ENCODE measurements around the gene GAK. TPM values are rescaled to one million over a fixed set of nuclear protein-coding genes. Genes with fewer than 3 reads are reported as not detected.
A peak's percentile ranks its signal among the peaks of the same experiment; 100 is the strongest.

The GAK gene
- total RNA-seq, 6 experiments from 2014 or later, result 53.2 to 85.0 (median 64.5) TPM

- WGBS (ENCODE audit: insufficient coverage, low coverage, low lambda C conversion rate, missing lambda C conversion rate), result 4% methylated on average over 7 of the region's 11 CpGs
- Histone ChIP-seq H3K27ac (peak overlapping the region in 2 of 3 donors; percentile 87), H3K9me3 (no peaks in the 10 kb centered on the region), H3K36me3 (no peaks in the 10 kb centered on the region), H3K4me1 (peaks cover 0 to 28% (median 9%) of the 10 kb centered on the region in 4 donors), H3K4me3 (peak overlapping the region; percentile 96 to 100 (median 98)), H3K27me3 (no peaks in the 10 kb centered on the region)
- DNase-seq, result peak in 1 of 3 donors; percentile 45
- ATAC-seq, result peak; percentile 2 to 40 (median 22)
- TF ChIP-seq, protein P1, sequence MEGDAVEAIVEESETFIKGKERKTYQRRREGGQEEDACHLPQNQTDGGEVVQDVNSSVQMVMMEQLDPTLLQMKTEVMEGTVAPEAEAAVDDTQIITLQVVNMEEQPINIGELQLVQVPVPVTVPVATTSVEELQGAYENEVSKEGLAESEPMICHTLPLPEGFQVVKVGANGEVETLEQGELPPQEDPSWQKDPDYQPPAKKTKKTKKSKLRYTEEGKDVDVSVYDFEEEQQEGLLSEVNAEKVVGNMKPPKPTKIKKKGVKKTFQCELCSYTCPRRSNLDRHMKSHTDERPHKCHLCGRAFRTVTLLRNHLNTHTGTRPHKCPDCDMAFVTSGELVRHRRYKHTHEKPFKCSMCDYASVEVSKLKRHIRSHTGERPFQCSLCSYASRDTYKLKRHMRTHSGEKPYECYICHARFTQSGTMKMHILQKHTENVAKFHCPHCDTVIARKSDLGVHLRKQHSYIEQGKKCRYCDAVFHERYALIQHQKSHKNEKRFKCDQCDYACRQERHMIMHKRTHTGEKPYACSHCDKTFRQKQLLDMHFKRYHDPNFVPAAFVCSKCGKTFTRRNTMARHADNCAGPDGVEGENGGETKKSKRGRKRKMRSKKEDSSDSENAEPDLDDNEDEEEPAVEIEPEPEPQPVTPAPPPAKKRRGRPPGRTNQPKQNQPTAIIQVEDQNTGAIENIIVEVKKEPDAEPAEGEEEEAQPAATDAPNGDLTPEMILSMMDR (IDR thresholded peaks at IDR 0.05), result no peak
- TF ChIP-seq POLR2A (IDR thresholded peaks at IDR 0.05), result no peak
- intact Hi-C loops (cut with DNase I), result loop anchor here in 1 of 2 donors (5.0 kb wide), 1 partner anchor 40 kb away; the partner anchor contains the start of gene DGKQ
Observed at GRCh38 chr4:932713-933070, 576 bp upstream of the GAK start.

DNA sequence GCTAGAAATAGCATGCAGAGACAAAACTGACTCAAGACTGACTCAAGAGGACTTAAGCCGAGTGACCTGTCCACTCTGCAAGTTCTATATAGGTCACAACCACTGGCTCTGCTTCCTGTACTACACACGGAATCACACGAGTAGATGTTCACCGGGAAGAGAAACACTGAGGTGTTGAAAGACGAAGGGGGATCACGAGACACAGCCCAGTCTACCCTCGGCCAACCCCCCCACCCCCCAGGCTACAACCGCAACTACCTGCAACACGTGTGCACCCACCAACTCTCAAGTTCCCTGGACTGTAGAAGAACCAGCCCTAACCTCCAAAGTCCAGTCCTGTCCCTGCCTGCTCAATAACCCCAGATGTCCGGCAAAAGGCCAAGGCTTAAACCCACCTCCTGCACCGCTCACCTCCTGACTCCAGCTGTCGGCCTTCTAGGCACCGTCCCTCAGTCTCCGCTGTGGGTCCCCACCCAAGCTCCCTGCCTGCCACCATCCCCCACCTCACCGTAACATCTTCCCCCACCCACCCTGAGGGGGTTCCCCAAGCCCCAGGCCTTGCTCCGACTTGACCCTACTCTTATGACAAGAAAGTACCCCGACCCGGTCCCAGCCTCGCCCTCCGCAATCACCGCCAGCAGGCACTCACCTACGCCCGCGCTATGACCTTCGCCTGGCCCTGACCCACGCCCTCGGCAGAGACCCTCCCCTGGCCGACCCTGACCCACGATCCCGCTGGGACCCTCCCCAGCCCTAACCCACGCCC is 739 bp downstream of the GAK start:
- peak in 2 of 3 donors; percentile 39 to 58 for DNase-seq
- no peaks in the 10 kb centered on the region for H3K9me3 ChIP-seq
- H3K36me3 ChIP-seq, result no peaks in the 10 kb centered on the region
- peak; percentile 19 to 31 (median 26) for ATAC-seq
- H3K27ac ChIP-seq, result peak overlapping the region; percentile 63 to 87 (median 87)
- H3K4me3 ChIP-seq, result peak overlapping the region; percentile 96 to 100 (median 98)
- WGBS (ENCODE audit: insufficient coverage, low coverage, low lambda C conversion rate, missing lambda C conversion rate), result 0% methylated on average over 8 of the region's 31 CpGs
- intact Hi-C loops (cut with DNase I), result loop anchor here in 1 of 2 donors (5.0 kb wide), 1 partner anchor 41 kb away; the partner anchor contains the start of gene DGKQ
- no peaks in the 10 kb centered on the region for H3K27me3 ChIP-seq
- TF ChIP-seq, protein P1 (IDR thresholded peaks at IDR 0.05), result no peak
- no peak for TF ChIP-seq POLR2A (IDR thresholded peaks at IDR 0.05)
- H3K4me1 ChIP-seq, result peaks cover 0 to 28% (median 9%) of the 10 kb centered on the region in 4 donors

DNA sequence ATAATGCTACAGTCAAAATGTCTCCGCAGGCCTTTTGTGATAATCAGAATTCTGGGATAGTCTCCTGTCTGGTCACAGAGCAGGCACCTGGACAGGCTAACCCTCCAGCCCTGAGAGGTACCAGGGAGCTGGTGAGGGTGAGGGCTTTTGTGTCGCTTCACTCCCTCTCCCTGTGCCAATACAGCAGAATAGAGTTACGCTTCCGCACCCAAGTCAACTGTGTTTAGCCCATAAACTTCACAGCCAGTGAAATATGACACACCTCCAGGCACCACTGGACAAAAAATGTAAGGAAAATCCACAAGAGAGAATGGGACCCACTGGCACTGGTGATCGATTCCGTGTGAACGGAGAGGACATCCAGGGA is 1.3 kb downstream of the GAK start:
- H3K27ac ChIP-seq, result no peak overlapping the region
- intact Hi-C loops (cut with DNase I), result loop anchor here in 1 of 2 donors (5.0 kb wide), 1 partner anchor 41 kb away; the partner anchor contains the start of gene DGKQ
- WGBS (ENCODE audit: insufficient coverage, low coverage, low lambda C conversion rate, missing lambda C conversion rate), result 52% methylated on average over 6 of the region's 7 CpGs
- no peaks in the 10 kb centered on the region for H3K36me3 ChIP-seq
- ATAC-seq, result no peak
- H3K27me3 ChIP-seq, result no peaks in the 10 kb centered on the region
- no peaks in the 10 kb centered on the region for H3K9me3 ChIP-seq
- peak in 1 of 3 donors; percentile 38 for DNase-seq
- TF ChIP-seq, protein P1 (IDR thresholded peaks at IDR 0.05), result no peak
- no peak for TF ChIP-seq POLR2A (IDR thresholded peaks at IDR 0.05)
- H3K4me3 ChIP-seq, result peak overlapping the region; percentile 96 to 100 (median 98)
- H3K4me1 ChIP-seq, result peaks cover 0 to 28% (median 9%) of the 10 kb centered on the region in 4 donors

DNA sequence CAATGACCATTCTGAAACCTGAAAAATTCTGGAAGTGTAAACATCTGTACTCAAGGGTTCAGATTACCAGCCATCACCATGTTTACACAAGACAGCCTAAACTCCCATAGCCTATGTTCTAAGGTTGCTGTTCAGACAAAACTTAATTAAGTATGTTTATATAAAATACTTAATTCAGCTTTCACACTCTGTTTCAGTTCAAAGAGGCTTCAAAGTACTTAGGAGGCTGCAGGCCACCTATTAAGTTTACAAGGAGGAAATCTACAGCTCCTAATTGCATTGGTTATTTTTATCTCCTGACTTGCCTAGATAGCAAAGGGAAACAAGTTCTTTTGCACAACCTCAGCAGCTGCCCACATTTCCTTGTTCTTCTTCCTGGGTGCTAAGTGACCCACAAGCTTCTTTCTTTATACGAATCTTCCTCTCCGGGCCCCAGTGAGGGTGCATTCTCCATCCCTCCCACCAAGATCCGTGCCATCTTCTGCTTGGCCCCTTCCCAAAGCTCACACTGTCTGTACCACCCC is 2.0 kb downstream of the GAK start:
- TF ChIP-seq, protein P1 (IDR thresholded peaks at IDR 0.05), result no peak
- TF ChIP-seq POLR2A (IDR thresholded peaks at IDR 0.05), result no peak
- ATAC-seq (no peak), DNase-seq (peak in 1 of 3 donors; percentile 37)
- no peaks in the 10 kb centered on the region for H3K27me3 ChIP-seq
- H3K4me3 ChIP-seq, result no peak overlapping the region
- no peaks in the 10 kb centered on the region for H3K36me3 ChIP-seq
- H3K4me1 ChIP-seq, result peaks cover 0 to 28% (median 9%) of the 10 kb centered on the region in 4 donors
- intact Hi-C loops (cut with DNase I), result loop anchor here in 1 of 2 donors (5.0 kb wide), 1 partner anchor 42 kb away; the partner anchor contains the start of gene DGKQ
- H3K9me3 ChIP-seq, result no peaks in the 10 kb centered on the region
- no peak overlapping the region for H3K27ac ChIP-seq
- 7% methylated on average over 3 of the region's 3 CpGs for WGBS (ENCODE audit: insufficient coverage, low coverage, low lambda C conversion rate, missing lambda C conversion rate)

Data from right lobe of liver (tissue), 6 donors.